ENCODE data around the gene PTBP3.

Gene PTBP3

GRCh38 chr9:112328545-112328944 is 4.9 kb downstream of the PTBP3 start:
- no peaks in the 10 kb centered on the region for H3K36me3 ChIP-seq (ENCODE audit: control insufficient read depth, insufficient read depth, low read length)
- DNase-seq (ENCODE audit: extremely low read depth, insufficient read length) = no peak
- no peaks in the 10 kb centered on the region for H3K27me3 ChIP-seq (replicated peaks; ENCODE audit: control insufficient read depth, insufficient read depth, low read length)
- H3K4me3 ChIP-seq (replicated peaks; ENCODE audit: low read depth, low read length) = no peak overlapping the region
- TF ChIP-seq CTCF (IDR thresholded peaks at IDR 0.05; ENCODE audit: insufficient read depth, low read length, poor library complexity, severe bottlenecking) = no peak

DNA sequence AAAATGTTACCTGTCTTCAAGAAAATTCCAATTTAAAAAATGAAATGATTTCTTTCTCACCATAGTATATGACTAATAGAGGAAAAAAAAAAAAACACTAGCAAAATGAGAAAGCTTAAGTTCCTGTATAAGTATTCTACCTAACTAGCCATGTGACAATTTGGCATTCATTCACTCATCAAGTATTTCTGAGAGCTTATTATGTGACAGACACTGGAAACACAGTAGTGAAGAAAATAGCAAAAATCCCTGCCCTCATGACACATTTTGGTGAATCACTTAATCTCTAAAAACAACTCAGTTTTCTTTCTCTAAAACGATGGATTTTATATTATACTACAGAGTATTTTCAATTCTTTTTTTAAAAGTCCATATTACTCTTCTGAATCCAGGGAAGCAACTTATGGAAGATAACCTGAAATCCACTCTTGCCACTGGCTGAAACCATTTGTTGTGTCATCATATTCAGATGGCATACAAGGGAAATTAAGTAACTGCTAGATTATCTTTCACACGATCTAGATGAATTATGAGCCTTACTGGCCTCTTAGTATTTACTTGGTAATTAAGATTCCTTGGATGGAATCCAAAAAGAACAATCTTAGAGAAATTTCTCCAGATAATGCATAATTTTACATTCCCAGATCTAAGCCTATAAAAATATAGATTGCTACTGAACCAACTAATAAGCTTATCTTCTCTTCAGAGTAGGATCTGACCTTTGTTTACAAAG is 5.5 kb downstream of the PTBP3 start:
- DNase-seq (ENCODE audit: extremely low read depth, insufficient read length) = no peak
- no peaks in the 10 kb centered on the region for H3K27me3 ChIP-seq (replicated peaks; ENCODE audit: control insufficient read depth, insufficient read depth, low read length)
- no peaks in the 10 kb centered on the region; the same call in 1 of the 2 replicates for H3K36me3 ChIP-seq (ENCODE audit: control insufficient read depth, insufficient read depth, low read length)
- H3K4me3 ChIP-seq (replicated peaks; ENCODE audit: low read depth, low read length) = no peak overlapping the region
- no peak for TF ChIP-seq CTCF (IDR thresholded peaks at IDR 0.05; ENCODE audit: insufficient read depth, low read length, poor library complexity, severe bottlenecking)

DNA sequence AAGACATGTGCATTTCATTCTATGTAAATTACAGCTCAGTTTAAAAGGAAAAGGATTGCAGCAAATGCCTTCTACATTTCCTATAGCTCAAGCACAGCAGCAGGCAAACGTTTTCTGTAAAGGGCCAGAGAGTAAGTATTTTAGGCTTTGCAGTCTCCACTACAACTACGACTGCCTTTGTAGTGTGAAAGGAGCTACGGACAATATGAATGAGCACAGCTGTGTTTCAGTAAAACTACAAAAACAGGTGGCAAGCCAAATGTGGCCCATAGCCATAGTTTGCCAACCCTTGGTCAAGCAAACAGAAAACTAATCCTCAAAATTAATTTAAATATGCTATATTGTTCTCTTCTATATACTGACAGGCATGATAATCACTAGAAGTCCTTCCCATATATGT is 7.2 kb downstream of the PTBP3 start:
- no peak for TF ChIP-seq CTCF (IDR thresholded peaks at IDR 0.05; ENCODE audit: insufficient read depth, low read length, poor library complexity, severe bottlenecking)
- Histone ChIP-seq H3K4me3 (replicated peaks; ENCODE audit: low read depth, low read length) (no peak overlapping the region), H3K27me3 (replicated peaks; ENCODE audit: control insufficient read depth, insufficient read depth, low read length) (no peaks in the 10 kb centered on the region), H3K36me3 (ENCODE audit: control insufficient read depth, insufficient read depth, low read length) (no peaks in the 10 kb centered on the region; the same call in 1 of the 2 replicates)
- DNase-seq (ENCODE audit: extremely low read depth, insufficient read length) = no peak

GRCh38 chr9:112325600-112325999 is 7.8 kb downstream of the PTBP3 start:
- no peak for DNase-seq (ENCODE audit: extremely low read depth, insufficient read length)
- Histone ChIP-seq H3K4me3 (replicated peaks; ENCODE audit: low read depth, low read length) (no peak overlapping the region), H3K36me3 (ENCODE audit: control insufficient read depth, insufficient read depth, low read length) (no peaks in the 10 kb centered on the region; the same call in 1 of the 2 replicates), H3K27me3 (replicated peaks; ENCODE audit: control insufficient read depth, insufficient read depth, low read length) (no peaks in the 10 kb centered on the region)
- TF ChIP-seq CTCF (IDR thresholded peaks at IDR 0.05; ENCODE audit: insufficient read depth, low read length, poor library complexity, severe bottlenecking) = no peak

DNA sequence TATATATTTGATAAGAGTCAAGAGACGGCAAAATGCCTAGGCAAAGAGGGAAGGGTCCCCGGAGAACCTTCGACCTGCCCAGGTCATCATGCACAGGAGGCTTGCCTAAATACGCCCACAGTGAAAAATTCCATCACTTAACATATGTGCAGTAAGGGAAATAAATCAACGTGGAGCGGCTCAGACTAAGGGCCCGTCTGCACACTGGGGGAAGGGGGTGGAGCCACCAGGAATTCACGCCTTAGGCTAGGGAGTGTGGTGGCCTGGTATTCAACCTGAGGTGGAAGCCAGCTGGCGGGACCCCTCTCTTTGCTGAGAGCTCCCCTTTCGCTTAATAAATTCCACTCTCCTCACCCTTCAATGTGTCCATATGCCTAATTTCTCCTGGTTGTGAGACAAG is 8.3 kb downstream of the PTBP3 start:
- Histone ChIP-seq H3K36me3 (ENCODE audit: control insufficient read depth, insufficient read depth, low read length) (no peaks in the 10 kb centered on the region; the same call in 1 of the 2 replicates), H3K4me3 (replicated peaks; ENCODE audit: low read depth, low read length) (no peak overlapping the region), H3K27me3 (replicated peaks; ENCODE audit: control insufficient read depth, insufficient read depth, low read length) (no peaks in the 10 kb centered on the region)
- DNase-seq (ENCODE audit: extremely low read depth, insufficient read length) = no peak
- no peak for TF ChIP-seq CTCF (IDR thresholded peaks at IDR 0.05; ENCODE audit: insufficient read depth, low read length, poor library complexity, severe bottlenecking)

All from GM06990 (cell line).